Measurements from ENCODE around the gene MAGOH.

The MAGOH gene

GRCh38 chr1:53270107-53270506, 31.8 kb upstream of the MAGOH start:
- no peak for DNase-seq

DNA sequence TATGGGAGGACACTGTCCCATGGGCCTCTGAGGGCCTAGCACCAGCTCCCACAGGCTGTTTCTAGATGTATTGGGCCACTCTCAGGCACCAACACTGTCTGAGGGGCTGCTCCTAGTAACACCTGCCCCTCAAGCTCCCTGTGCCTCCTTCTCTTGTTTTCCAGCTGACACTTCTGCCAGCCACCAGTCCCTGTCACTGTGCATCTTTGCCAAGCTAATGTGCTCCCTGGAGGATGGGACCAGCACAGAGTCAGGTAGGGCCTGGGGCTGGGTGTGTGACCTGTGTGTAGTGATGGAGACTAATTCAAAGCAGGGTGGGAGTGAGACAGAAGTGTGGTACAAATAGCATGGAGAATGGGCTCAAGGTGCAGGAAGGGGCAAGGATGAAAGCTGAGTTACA, 29.4 kb upstream of the MAGOH start:
- no peak for DNase-seq

GRCh38 chr1:53266038-53266437, 27.7 kb upstream of the MAGOH start:
- DNase-seq, result no peak

DNA sequence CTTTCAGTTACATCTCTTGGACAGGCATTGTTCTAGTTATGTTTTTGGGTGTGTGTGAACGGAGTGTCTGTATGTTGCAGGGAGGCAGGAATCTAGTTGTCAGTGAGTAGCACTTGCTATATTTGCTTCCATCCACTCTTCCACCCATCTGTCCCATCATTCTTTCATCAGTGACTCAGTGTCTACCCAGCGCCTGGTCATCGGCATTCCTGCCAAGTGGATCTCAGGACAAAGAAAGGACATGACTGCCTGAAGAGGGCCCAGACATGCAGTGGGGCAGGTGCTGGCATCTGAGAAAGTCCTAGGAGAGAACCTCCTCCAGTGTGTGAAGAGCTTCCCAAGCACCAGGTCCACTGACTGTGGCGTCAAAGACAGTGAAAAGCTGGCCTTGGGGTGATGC, 27.3 kb upstream of the MAGOH start:
- DNase-seq, result no peak

- DNase-seq, result no peak
These were observed 25.7 kb upstream of the MAGOH start for GRCh38 chr1:53264048-53264447.

DNA sequence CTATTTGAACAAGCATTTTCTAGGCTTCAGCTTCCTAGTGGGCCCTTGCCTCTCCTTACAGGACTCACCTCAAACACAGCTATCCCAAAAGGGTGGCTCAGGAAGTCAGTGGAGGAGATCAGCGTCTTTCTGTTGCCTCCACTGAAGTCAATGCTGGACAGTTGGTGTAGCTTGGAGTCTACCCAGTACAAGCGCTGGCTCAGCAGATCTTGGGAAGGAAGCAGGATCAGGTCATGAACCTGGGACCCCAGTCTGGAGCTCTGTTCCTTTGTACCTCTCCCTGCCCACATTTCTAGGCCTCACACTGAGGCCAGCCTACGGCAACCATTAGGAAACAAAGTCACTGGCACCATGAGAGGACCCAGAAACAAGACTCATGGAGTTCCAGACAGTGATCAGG, 23.7 kb upstream of the MAGOH start:
- no peak for DNase-seq

GRCh38 chr1:53260631-53261247, 22.4 kb upstream of the MAGOH start:
- DNase-seq, result no peak

- no peak for DNase-seq
These were observed 21.6 kb upstream of the MAGOH start for GRCh38 chr1:53259932-53260331.

- no peak for DNase-seq
These were observed 19.9 kb upstream of the MAGOH start for GRCh38 chr1:53258216-53258615.

- DNase-seq, result no peak
These were observed 19.2 kb upstream of the MAGOH start for GRCh38 chr1:53257454-53258081.

GRCh38 chr1:53256511-53257453, 18.5 kb upstream of the MAGOH start:
- no peak for DNase-seq

DNA sequence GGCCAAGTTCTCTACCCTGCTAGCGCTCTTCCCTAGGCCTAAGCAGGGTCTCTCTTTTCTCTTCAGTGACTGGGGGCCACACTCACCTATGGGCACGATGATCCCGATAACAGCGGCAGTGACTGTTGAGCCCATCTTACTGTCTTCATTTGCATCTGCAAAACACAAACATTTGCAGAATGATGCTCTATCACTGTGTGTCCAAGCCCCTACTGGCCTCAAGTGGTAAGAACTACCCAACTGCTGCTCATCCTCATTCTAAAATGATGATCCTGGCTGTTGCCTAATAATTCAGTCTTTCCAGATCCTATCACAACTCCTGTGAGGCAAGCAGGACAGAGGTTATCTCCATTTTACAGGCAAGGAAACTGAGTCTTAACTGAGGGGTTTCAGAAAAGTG, 16.7 kb upstream of the MAGOH start:
- no peak for DNase-seq

DNA sequence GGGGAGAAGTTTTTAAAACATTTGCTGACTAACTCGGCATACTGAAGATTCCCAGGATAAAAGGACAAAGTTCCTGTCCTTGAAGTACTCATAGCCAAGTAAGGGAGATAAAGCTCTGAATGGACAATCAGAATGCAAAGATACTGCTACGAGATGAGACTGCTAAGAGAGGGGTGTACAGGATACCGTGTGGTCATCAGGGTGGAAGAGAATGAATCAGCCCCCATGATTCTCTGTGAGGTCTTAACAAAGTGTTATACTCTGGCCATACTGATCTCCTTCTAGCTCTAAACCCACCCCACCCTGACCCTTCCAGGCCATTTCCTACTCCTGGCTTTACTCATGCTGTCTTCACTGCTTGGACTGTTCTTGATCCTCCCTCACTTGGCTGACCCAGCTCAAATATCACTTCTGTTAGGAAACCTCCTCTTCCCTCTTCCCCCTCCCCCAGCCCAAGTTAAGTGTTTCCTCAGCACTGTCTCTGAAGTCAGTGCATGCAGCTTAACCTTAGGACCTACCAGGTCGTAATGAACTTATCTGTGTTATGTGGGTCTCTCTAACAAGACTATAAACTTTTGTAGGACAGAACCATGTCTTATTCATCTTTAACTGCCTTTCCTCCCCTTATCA, 15.8 kb upstream of the MAGOH start:
- no peak for DNase-seq

- DNase-seq, result no peak
These were observed 12.0 kb upstream of the MAGOH start for GRCh38 chr1:53250325-53250724.

DNA sequence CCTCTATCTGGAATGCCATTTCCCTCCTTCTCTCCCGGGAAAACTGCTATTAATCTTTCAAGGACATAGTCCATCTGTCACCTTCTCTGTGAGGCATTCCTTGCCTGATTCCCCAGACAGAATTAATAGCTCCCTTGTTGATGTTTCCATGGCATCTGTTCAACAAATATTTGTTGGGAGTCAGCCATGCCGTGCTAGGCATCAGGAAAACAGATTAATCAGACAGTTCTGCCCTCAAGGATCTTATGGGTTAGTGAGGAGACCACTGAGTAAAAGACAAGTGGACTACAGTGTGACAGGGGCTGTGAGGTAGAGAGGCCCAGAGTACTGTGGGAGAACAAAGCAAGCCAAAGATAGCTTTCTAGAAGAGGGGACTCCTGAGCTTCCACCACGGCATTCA, 11.4 kb upstream of the MAGOH start:
- DNase-seq, result no peak

DNA sequence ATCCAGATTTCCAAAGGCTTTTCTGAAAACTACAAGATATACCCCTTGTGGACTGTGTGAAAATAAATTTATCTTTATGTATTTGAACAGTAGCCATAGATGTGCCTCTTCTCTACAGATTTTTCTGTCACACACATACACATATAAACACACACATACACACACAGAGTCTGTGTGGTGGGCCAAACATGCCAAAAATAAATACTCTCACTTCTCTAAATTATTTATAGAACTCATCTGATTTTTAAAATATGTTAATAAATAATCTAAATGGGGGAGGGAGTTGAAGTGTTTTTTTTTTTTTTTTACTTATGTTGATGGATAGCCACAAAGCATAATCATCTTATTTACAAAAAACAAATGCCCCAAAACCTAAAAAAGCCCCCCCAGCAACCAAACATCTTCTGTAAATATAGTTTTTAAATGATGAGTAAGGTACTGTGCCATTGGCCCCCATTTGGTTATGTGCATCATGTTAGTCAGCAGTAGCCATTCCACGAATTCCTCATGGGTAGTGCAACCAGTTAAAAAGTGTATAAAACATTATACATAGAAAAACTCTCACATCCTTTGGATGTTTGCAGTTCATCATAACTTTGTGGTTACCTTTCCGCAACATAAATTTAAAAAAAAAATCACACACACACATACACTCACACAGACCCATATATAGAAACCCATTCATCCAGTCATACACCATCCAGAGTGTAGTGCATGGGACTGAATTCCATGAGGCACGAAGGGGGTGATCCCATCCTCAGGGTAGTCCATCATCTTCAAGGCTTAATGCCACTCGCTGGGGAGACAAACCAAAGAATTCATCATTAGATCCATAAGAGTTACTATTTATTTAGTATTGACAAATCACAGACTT, 8.2 kb upstream of the MAGOH start:
- no peak for DNase-seq

DNA sequence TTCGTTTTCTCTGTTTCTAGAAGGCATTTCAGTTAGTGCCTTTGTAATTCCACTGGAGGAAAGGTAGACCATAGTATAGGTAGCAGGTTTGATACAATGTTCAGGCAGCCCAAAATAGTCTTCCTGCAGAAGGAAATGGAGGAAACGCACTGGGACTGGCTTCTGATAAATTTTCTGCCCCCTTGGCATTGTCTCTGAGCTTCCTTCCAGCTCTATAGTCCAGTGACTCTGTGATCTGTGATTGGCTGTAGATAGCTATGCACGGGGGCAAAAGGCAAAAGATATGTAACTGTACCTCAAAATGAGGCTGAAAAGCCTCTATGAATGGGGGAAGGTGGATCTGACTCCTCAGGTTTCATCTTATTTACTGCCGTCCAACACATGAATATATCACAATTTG, 5.8 kb upstream of the MAGOH start:
- no peak for DNase-seq

DNA sequence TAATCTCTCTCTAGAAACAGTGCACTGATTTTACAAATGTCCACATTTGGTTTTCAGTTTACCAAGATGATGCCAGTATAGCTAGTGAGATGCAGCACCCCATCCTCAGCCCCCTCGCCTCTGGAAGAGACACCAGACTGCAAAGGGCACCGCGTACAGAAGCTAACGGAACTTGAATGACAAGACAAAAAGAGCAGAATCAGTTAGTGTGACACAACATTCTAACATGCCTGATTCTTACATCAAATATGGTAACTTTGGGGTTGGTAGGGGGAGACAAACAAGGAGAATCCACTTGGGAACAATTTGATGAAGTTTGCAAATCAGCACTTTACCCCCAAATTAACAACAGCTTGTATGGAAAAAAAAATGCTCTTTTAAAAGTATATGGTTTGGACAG, 4.1 kb upstream of the MAGOH start:
- DNase-seq, result no peak

- no peak for DNase-seq
These were observed 3.5 kb upstream of the MAGOH start for GRCh38 chr1:53241828-53242227.

- DNase-seq, result no peak
These were observed 680 bp downstream of the MAGOH start for GRCh38 chr1:53237638-53238037.

DNA sequence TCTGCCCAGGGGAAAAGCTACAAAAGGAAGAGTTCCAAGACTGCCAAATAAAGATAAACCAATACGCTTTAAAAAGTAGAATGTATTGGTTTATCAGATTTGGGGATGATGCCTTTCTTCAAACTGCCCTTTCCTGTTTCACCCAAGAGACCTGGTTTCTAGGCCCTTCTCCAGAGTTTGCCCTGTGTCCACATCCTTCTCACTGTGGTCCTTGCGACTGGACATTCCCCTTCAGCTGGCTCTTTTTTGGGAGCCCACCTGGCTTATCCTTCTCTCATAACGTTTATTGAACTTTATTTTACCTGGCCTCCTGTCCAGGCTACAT, 17.4 kb downstream of the MAGOH start:
- no peak for DNase-seq

- peak; percentile 77 for DNase-seq
These were observed 18.0 kb downstream of the MAGOH start, which contains the start of gene CZIB for GRCh38 chr1:53220171-53220961. TSS of gene CZIB (minus strand) at chr1:53220634. CDS start at chr1:53220575, 59 bp downstream.
